HL-60/S4 (cell line): ENCODE data around the gene NAPB.

ENCODE experiments used
- in situ Hi-C: fragments of 300-500 bp; cut with MboI; formaldehyde crosslinking; loops from 2 replicates; pipeline ENCODE4 v1.14.3; 2022; ENCODE audit warnings: low sequenced_read_pairs

Gene NAPB

DNA sequence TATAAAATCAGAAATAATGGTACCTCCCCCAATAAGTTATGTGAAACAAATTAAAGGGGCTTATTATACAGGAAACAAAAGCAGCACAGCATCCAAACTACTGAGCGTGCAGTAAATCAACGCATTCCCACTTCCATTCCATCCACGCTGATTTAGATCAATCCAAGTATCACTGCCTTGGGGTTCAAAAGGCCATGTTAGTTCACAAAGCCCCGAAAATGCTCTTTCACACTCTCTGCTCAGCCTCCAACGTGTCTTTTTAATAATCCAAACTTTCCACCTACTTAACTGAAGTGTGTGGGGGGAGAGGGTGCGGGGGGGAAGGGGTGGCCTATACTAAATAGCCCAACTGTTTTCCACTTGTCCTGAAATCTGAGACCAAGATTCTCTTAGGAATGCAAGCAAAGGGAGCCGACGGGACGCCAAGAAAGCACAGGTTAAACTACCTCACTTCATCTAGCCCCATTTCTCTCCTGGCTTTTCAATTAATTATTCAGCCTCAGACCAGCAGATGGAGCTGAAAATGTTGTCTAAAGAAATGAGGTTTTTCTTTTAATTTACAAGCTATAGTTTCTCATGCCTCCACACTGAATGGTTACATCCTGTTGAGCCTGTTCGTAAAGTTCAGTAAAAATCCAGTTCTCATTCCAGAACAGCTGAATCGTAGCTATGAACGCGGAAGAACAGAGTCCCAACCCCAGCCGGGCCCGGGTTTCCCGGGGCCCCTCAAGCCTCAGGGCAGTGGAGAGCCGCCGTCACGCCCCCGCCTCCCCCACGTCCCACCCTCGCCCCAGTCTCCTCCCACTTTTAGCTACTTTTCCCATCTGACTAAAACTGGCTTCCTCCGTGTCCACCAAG is 71.7 kb downstream of the NAPB start:
- in situ Hi-C loops: loop anchor here (10.0 kb wide), 3 partner anchors 315 to 1015 kb away; partner anchors contain the start of gene SSTR4

DNA sequence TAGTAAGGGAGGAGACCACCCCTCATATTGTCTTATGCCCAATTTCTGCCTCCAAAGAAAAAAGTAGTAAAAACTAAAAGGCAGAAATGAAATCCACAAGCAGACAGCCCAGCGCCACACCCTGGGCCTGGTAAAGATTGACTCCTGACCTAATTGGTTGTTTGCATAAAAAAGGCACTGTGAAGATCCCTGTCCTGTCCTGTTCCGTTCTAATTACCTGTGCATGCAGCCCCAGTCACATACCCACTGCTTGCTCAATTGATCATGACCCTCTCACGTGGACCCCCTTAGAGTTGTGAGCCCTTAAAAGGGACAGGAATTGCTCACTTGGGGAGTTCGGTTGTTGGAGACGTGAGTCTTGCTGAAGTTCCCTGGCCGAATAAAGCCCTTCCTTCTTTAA is 72.8 kb downstream of the NAPB start:
- in situ Hi-C loops: loop anchor here (10.0 kb wide), 3 partner anchors 314 to 1014 kb away; partner anchors contain the start of gene SSTR4

DNA sequence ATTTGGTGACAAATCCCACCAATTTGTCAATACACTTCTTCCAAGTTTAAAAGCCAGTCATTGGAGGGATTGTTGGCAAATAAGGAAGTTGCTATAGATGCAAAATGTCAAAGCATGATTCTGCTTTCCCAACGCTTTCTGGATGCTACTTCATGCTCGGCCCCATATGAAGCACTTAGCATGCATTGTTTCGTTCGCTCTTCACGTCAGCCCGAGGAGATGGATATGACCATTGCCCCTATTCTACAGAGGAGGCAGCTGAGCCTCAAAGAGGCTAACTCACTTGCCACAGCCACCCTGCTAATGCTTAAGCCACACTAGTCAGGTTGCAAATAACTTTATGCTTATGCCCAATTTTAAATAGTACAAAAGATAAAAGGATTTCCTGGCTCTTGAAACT is 73.5 kb downstream of the NAPB start:
- in situ Hi-C loops: loop anchor here (10.0 kb wide), 3 partner anchors 313 to 1013 kb away; partner anchors contain the start of gene SSTR4

DNA sequence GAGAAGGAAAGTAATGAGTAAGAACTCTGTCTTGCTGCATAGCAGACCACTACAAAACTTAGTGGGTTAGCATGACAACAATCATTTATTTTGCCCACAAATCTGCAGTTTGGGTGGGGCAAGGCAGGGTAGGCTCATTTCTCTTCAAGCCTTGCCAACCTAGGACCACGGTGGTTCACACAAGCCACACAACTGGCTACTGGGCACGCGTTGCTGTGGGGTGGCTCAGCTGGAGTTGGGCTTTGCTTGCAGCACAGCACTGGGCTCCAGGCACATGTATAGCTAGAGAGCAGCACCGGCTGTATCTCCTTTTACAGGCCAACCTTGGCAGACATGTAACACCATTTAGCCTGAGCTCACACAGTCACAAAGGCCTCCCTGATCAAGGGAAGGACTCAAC is 75.3 kb downstream of the NAPB start:
- in situ Hi-C loops: loop anchor here (10.0 kb wide), 3 partner anchors 311 to 1011 kb away; partner anchors contain the start of gene SSTR4

DNA sequence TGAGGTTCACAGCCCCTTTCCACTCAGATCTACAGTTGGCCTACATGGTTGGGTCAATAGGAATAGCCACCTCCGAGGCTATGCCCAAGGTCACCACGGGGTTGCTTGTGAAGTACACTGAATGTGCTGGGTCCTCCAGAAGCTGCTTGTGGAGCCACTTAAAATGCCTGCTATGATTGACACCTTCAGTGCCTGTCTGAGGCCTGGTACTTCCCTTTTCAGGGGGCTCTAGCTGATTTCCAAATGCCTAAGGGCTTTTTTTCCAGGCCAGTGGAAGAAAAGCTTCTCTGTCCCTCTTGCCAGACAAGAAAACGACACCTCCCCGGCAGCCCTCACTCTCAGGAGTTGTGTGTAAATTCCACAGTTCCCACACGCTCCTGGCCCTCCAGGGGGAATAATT is 77.0 kb downstream of the NAPB start:
- in situ Hi-C loops: loop anchor here (10.0 kb wide), 3 partner anchors 310 to 1010 kb away; partner anchors contain the start of gene SSTR4

DNA sequence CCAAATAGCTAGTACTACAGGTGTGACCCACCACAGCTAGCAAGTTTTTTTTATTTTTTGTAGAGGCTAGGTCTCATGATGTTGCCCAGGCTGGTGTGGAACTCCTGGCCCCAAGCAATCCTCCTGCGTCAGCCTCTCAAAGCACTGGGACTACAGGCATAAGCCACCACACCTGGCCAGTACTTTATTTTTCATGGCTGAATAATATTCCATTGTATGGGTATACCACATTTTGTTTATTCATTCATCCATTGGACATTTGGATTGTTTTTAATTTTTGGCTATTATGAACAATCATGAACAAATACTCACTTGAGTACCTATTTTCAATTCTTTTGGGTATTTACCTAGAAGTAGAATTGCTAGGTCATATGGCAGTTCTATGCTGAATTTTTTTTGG is 77.7 kb downstream of the NAPB start:
- in situ Hi-C loops: loop anchor here (10.0 kb wide), 3 partner anchors 309 to 1009 kb away; partner anchors contain the start of gene SSTR4

DNA sequence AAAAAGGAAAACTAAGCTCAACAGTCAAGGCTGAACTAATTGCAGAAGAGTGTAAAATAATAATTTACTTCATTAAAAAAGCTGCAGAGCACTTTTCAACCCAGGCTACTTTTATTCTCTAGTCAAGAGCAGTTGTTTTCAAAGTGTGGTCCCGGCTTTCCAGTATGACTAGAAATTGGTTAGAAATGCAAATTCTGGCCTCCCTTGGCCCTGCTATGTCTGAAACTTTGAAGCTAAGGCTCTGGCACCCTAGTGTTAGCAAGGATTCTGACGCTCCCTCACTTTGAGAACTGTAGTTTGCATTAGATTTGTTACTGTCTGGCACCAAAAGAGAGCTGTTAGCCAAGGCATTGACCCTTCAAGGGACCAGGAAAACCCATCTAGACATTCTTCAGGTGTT is 80.2 kb downstream of the NAPB start:
- in situ Hi-C loops: loop anchor here (10.0 kb wide), 3 partner anchors 306 to 1006 kb away; partner anchors contain the start of gene SSTR4

DNA sequence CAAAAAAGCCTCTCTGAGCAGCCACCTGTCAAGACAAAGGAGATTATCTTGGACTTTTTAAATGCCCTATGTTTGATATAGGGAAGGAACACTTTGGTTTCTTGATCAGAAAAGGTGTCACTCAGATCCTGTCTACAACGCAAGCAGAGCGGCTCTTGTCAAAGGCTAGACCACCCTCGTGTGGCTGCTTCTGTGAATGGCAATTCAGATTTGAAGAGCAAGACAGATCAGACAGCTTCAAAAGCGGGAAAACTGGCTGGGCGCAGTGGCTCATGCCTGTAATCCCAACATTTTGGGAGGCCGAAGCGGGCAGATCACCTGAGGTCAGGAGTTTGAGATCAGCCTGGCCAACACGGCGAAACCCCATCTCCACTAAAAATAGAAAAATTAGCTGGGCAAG is 80.8 kb downstream of the NAPB start:
- in situ Hi-C loops: loop anchor here (10.0 kb wide), 3 partner anchors 306 to 1006 kb away; partner anchors contain the start of gene SSTR4

DNA sequence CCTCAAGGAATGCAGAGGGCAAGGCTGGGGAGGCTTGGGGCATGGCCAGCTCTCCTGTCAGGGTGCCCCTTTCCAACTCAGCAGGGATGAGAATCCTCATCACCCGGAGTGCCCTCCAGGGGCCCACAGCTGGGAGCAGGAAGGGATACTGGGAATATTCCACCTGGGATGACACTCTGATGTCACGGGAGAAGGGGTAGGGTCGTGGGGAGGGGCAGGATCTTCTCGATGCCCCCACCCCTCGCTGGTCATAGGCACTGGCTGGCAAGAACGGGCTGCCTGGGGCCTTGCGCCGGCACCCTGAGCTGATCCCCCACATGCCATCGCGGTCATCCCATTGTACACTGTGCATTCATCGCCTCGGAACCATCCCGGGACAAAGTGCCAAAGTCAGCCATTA is 81.3 kb downstream of the NAPB start:
- in situ Hi-C loops: loop anchor here (10.0 kb wide), 3 partner anchors 305 to 1005 kb away; partner anchors contain the start of gene SSTR4

DNA sequence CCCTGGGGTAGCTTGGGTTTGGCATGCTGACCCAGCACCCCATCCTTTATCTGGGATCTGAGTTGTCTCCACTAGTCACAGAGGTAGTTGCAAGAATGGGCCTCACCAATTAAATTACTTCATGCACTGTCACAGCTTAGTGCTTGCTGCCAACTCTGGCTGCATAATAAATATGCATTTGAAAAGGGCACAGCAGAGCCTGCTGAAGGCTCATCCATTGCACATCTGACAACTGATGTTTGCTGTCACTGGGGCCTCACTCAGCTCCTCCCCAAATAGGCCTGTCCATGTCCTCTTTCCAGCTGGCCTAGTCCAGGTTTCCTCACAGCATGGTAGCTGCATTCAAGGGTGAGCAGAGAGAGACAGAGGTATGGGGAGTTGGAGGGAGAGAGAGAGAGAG is 84.0 kb downstream of the NAPB start:
- in situ Hi-C loops: no loop called here

DNA sequence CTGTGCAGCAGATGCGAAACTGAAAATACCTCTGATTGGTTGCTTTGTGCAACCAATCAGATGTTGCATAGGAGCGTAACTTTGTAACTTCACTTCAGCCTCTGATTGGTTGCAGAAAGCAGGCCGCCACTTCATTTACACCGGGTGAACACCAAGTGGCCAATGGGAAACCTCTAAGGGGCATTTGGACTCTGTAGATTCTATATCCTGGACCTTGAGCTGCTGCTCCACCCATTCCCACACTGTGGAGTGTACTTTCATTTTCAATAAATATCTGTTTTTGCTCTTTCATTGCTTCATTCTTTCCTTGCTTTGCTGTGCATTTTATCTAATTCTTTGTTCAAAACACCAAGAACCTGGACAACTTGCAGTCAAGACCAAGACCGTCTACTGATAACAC is 84.8 kb downstream of the NAPB start:
- in situ Hi-C loops: no loop called here

DNA sequence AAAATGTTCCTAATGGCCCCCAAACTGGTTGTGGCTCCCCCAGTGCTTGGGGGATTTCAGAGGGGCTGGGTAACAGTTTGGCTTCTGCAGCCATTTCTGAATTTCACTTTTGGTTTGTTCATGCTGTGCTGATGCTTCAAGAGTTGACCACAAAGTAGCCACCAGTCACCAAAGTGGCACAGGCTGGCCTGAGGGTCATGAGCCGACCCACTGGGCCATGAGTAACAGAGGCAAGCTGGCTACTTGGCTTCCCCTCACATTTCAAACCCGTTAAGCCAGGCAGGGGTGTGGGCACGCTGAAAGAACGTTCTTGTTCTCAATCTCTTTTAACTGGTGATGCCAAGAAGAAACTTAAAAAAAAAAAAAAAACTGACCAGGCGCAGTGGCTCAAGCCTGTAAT is 85.8 kb downstream of the NAPB start:
- in situ Hi-C loops: no loop called here

DNA sequence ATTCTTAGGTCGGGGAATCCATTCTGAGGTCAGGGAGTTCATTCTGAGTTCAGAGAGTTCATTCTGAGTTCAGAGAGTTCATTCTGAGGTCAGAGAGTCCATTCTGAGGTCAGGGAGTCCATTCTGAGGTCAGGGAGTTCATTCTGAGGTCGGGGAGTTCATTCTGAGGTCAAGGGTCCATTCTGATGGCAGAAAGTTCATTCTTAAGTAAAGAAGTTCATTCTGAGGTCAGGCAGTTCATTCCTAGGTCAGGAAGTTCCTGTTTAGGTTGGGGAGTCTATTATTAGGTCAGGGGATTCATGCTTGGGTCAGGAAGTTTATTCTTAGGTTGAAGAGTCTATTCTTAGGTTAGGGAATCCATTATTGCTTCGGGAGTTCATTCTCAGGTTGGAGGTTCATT is 87.2 kb downstream of the NAPB start:
- in situ Hi-C loops: no loop called here

DNA sequence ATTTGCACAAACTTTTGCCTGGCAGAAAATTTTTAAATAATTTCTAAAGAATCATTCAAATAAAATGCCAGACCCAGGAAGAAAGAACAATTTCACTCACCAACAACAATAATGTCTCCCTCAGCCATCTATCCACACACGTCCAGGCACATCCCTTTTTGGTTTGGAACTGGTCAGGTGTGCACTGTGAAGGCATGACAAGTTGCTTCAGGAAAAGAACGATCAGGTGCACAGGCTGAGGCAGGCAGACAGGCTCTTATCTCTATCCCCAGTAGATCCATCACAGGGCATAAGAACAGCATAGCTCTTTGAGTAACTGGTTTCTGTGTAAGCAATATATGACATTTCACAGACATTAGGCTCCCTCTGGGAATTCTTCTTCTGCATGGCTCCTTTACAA is 88.8 kb downstream of the NAPB start:
- in situ Hi-C loops: no loop called here

DNA sequence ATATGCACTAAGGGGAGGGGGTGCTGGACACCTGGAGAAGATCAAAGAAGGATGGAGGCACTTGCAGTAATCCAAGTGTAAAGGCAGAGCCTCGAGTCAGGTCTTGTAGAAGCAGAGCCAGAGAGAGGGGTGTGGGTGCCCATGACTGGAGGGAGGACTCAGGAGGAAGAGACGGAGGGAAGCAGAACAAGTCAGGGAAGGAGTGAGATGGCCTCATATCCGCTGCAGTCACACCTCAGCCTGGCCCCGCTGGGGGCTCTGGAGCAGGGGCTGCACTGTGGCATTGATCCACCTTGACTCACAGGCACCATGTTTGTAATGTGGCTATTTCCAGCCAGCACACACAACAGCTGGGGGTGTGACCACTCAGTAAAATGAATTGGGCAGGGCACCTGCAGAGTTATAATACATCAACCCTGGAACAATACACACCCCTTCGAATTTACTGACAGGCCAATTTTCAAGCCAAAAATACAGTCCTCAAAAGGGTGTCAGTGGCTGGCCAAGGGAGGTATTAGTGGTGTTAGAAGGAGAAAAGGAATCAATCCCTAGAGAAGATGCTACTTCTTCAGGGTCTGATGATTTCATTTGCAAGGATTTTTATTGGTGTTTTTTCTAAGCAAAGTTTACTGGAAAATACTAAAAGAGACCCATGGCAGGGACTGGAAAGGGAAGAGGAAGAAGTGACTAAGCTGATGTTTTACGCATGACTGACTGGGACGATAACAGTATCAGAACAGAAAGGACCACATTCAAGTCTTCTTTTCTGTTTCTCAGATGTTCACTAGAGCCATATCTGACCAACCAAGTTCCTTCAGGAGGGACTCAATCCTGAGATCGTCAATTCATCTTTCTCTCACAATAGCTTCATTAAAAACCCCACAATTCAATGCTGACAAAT is 89.6 kb downstream of the NAPB start:
- in situ Hi-C loops: no loop called here

DNA sequence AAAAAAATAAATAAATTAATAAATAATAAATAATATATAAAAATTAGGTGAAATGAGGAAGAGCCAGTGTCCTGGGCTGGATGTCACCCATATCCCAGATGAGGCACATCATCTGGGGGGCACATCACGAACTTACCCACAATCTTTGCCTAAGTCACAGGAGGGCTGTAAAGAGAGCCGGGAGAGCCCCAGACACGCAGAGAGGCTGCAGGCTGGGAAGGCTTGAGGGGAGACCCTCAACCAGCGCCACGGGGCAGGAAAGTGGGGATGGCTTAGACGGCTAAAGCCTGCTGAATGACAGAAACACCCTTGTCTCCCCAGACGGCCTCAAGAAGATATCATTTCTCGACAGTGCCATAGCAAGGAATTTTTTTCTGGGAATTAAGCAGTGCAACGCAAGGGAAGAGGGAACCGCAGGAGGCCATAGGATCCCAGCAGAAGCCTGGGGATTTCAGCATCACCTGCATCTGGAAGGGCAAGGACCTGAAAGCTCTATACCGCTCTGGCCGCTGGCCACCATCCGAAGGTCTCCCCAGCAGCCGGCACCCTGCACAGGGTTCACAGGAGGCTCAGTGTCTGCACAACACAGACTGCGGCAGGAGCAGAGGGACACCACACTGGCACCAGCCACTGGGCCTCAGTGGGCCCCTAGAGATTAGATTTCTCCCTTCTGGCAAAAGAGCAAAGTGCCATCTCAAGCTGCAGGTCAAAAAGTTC is 93.5 kb downstream of the NAPB start:
- in situ Hi-C loops: no loop called here

DNA sequence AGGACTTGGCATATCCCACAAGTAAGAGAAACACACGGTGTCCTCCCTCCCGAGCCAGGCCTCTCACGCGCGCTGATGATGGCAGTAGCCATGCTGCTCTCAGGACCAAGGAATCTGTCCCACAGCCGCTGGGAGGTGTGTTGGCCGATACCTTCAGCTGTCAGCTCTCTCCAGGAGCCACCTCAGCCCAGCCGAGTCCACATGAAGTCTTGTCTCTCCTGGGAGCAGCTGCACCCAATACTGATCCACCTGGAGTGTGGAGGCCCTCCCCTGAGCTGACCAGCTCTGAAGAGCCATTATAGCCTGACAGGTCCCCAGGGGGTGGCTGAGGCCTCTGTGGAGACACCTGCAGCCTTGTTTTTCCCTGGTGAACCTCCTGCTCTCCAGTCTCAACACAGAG is 94.5 kb downstream of the NAPB start:
- in situ Hi-C loops: no loop called here

DNA sequence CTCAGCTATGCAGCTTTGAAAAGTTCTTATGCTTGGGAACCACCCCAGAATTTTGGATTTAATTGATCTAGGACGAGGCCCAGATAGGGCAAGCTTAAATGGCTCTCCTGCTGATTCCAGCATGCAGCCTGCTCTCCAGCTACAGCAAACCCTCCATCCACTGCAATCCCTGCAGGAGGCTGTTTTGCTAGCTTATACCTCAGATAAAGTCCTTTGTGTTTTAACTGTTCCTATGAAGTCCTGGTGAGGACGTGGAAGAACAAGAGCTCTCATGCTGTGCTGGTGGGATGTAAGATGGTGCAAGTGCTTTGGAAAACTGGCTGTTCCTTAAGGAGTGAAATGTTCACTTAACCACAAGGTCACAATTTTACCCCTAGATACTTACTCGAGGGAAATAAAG is 96.2 kb downstream of the NAPB start:
- in situ Hi-C loops: no loop called here
